Chondrocyte (in vitro differentiated cells): ENCODE results near the gene OLAH. TPM values are rescaled to one million over a fixed set of nuclear protein-coding genes. Genes with fewer than 3 reads are reported as not detected.

Experiments
- DNase-seq: peaks from one replicate; pipeline ENCODE4 v3.0.0; 2021; ENCODE audit warnings: mixed read lengths, low spot score
- H3K27ac Mint-ChIP-seq: one replicate; pipeline ENCODE4 v1.8.0; 2021; ENCODE audit warnings: mild to moderate bottlenecking, moderate library complexity, mixed read lengths; ENCODE audit not compliant: unreplicated experiment
- H3K27me3 Mint-ChIP-seq: 2 replicates; pipeline ENCODE4 v1.8.0; 2021; ENCODE audit warnings: low read depth, mixed read lengths
- H3K36me3 Mint-ChIP-seq: 2 replicates; pipeline ENCODE4 v1.8.0; 2021; ENCODE audit warnings: low read depth, mixed read lengths
- H3K4me1 Mint-ChIP-seq: 2 replicates; pipeline ENCODE4 v1.8.0; 2021; ENCODE audit warnings: low read depth, mild to moderate bottlenecking, mixed read lengths
- H3K4me3 Mint-ChIP-seq: one replicate; pipeline ENCODE4 v1.8.0; 2021; ENCODE audit warnings: mild to moderate bottlenecking, moderate library complexity, mixed read lengths; ENCODE audit not compliant: unreplicated experiment
- H3K9me3 Mint-ChIP-seq: 2 replicates; pipeline ENCODE4 v1.8.0; 2021; ENCODE audit warnings: low read depth, mixed read lengths
- CTCF ChIP-seq: fragments of 200-600 bp; sonication (generic); IDR thresholded peaks from 2 replicates; pipeline ENCODE4 v1.5.0; 2021; ENCODE audit warnings: antibody characterized with exemption, mild to moderate bottlenecking, moderate library complexity
- total RNA-seq: library from RNA; stranded (reverse); gene quantifications from 3 replicates; pipeline ENCODE4 v1.2.1, GENCODE V29; 2021

The OLAH gene
- total RNA-seq, 1 donor from 2014 or later, result 1.9 TPM

- DNase-seq, result no peak
- H3K27me3 Mint-ChIP-seq, result no peaks in the 10 kb centered on the region
- H3K27ac Mint-ChIP-seq, result no peak overlapping the region
- peaks cover 16% of the 10 kb centered on the region for H3K36me3 Mint-ChIP-seq
- TF ChIP-seq CTCF, result no peak
- peaks cover 17% of the 10 kb centered on the region for H3K4me1 Mint-ChIP-seq
- no peak overlapping the region for H3K4me3 Mint-ChIP-seq
- H3K9me3 Mint-ChIP-seq, result no peaks in the 10 kb centered on the region
Measured at GRCh38 chr10:15118615-15119014, 74.9 kb downstream of the OLAH start.

- Mint-ChIP-seq H3K4me3 (no peak overlapping the region), H3K27ac (no peak overlapping the region), H3K27me3 (no peaks in the 10 kb centered on the region), H3K4me1 (peaks cover 19% of the 10 kb centered on the region), H3K9me3 (no peaks in the 10 kb centered on the region), H3K36me3 (peaks cover 17% of the 10 kb centered on the region)
- no peak for TF ChIP-seq CTCF
- DNase-seq, result no peak
Measured at GRCh38 chr10:15120523-15120922, 76.8 kb downstream of the OLAH start.

GRCh38 chr10:15121707-15122106 is 78.0 kb downstream of the OLAH start:
- no peak for TF ChIP-seq CTCF
- Mint-ChIP-seq H3K36me3 (peaks cover 22% of the 10 kb centered on the region), H3K4me1 (peaks cover 19% of the 10 kb centered on the region), H3K27ac (no peak overlapping the region), H3K27me3 (no peaks in the 10 kb centered on the region), H3K4me3 (no peak overlapping the region), H3K9me3 (no peaks in the 10 kb centered on the region)
- DNase-seq, result no peak

- no peak for TF ChIP-seq CTCF
- Mint-ChIP-seq H3K36me3 (peaks cover 22% of the 10 kb centered on the region), H3K27ac (no peak overlapping the region), H3K9me3 (no peaks in the 10 kb centered on the region), H3K27me3 (no peaks in the 10 kb centered on the region), H3K4me3 (no peak overlapping the region), H3K4me1 (peaks cover 19% of the 10 kb centered on the region)
- DNase-seq, result no peak
Measured at GRCh38 chr10:15122477-15123030, 78.8 kb downstream of the OLAH start.

Other genes with a start within 250 kb of the OLAH start
- gene CDNF, start 205.9 kb upstream of the OLAH start, total RNA-seq, result 0.32 to 1.9 TPM (median 0.69 TPM) in 3 replicates
- 6.8 to 10.2 TPM (median 7.0 TPM) in 3 replicates for gene HSPA14, start 205.6 kb upstream of the OLAH start, total RNA-seq
- 11.3 to 13.4 TPM (median 12.3 TPM) in 3 replicates for gene MSANTD7, start 205.6 kb upstream of the OLAH start, total RNA-seq
- 8.3 to 13.1 TPM (median 9.2 TPM) in 3 replicates for gene SUV39H2, start 165.1 kb upstream of the OLAH start, total RNA-seq
- gene DCLRE1C, start 89.8 kb upstream of the OLAH start, total RNA-seq, result 7.1 to 7.4 TPM (median 7.4 TPM) in 3 replicates
- not detected in 3 replicates for gene MEIG1, start 84.6 kb upstream of the OLAH start, total RNA-seq
- 0.51 to 2.2 TPM (median 1.1 TPM) in 3 replicates for gene ACBD7, start 44.8 kb downstream of the OLAH start, total RNA-seq
- gene RPP38, start 53.4 kb downstream of the OLAH start, total RNA-seq, result 13.2 to 14.3 TPM (median 13.5 TPM) in 3 replicates
- 13.7 to 16.0 TPM (median 14.5 TPM) in 3 replicates for gene NMT2, start 124.8 kb downstream of the OLAH start, total RNA-seq